Kidney (tissue), 14 donors: ENCODE results near the gene SCGB3A1. TPM values are rescaled to one million over a fixed set of nuclear protein-coding genes. Genes with fewer than 3 reads are reported as not detected.

ENCODE experiments used
- DNase-seq, 5 donors: peaks; one replicate each; pipeline ENCODE4 v3.0.0-alpha.2; 2013 to 2020
- FAIRE-seq: peaks from 2 replicates; lab custom pipeline; 2012; peaks lifted over from hg19 to GRCh38; lab: Jason Lieb, UNC
- H3K27ac ChIP-seq, 2 donors: one replicate each; pipeline ENCODE4 v1.7.0; 2013; ENCODE audit warnings: low read depth in 2 of 2, low read length in 2 of 2, inconsistent platforms in 1 of 2
- H3K27me3 ChIP-seq: one replicate; pipeline ENCODE4 v1.7.1; 2013; ENCODE audit warnings: low read length, inconsistent platforms; ENCODE audit not compliant: control insufficient read depth, insufficient read depth
- H3K36me3 ChIP-seq, 3 donors: one replicate each; pipeline versions ENCODE4 v1.7.0 to v1.7.1; 2013; ENCODE audit warnings: low read length in 3 of 3, control low read depth in 1 of 3, inconsistent platforms in 1 of 3; ENCODE audit not compliant: insufficient read depth in 3 of 3, control insufficient read depth in 2 of 3
- H3K4me1 ChIP-seq, 3 donors: one replicate each; pipeline versions ENCODE4 v1.7.0 to v1.7.1; 2013; ENCODE audit warnings: low read length in 3 of 3, inconsistent platforms in 1 of 3, low read depth in 1 of 3; ENCODE audit not compliant: control insufficient read depth in 2 of 3, insufficient read depth in 2 of 3
- H3K4me3 ChIP-seq, 3 donors: one replicate each; pipeline versions ENCODE4 v1.7.0 to v1.8.1; 2013; ENCODE audit warnings: low read length in 3 of 3, control low read depth in 1 of 3, inconsistent platforms in 1 of 3
- H3K9ac ChIP-seq, 3 donors: one replicate each; pipeline versions ENCODE4 v1.7.0 to v1.7.1; 2013; ENCODE audit warnings: low read length in 3 of 3, control low read depth in 1 of 3, inconsistent platforms in 1 of 3
- H3K9me3 ChIP-seq, 3 donors: one replicate each; pipeline versions ENCODE4 v1.7.0 to v1.7.1; 2013; ENCODE audit warnings: low read length in 3 of 3, control low read depth in 1 of 3, inconsistent platforms in 1 of 3; ENCODE audit not compliant: control insufficient read depth in 2 of 3, insufficient read depth in 1 of 3
- CTCF ChIP-seq: IDR thresholded peaks from 3 replicates; pipeline ENCODE4 v1.5.1; 2012; ENCODE audit warnings: mild to moderate bottlenecking, moderate library complexity, borderline replicate concordance; ENCODE audit not compliant: insufficient read depth; ENCODE audit errors: extremely low read depth
- intact Hi-C: fragments of 100-400 bp; cut with DNase I; formaldehyde crosslinking; loops from one replicate; pipeline ENCODE4 v1.11.1; 2022
- polyA plus RNA-seq: library from polyadenylated mRNA; stranded (reverse); fragments of 350-450 nt; fragmentation: Illumina TruSeq; extraction: RNeasy Lipid Tissue Mini Kit (QIAGEN cat#74804); gene quantifications from one replicate; pipeline ENCODE4 v1.2.3, GENCODE V29; 2014; ENCODE audit warnings: low read depth, low replicate concordance; ENCODE audit not compliant: insufficient read depth
- total RNA-seq: library from RNA; stranded (reverse); fragmentation: NEBNext Ultra II Directional; extraction: Animal tissue kit (Norgen Biotek cat#: 25700); gene quantifications from one replicate; pipeline ENCODE4 v1.2.1, GENCODE V29; 2021
- donor health status: control.
- donor health status: control.
- donor health status: control.
- donor health status: control.
- donor health status: control.
- donor health status: DM: yes; HTN: yes; CAD: no.
- donor health status: Normal renal cell carcinoma (clear cell type).

The SCGB3A1 gene
- total and polyA plus RNA-seq, 2 donors from 2014 or later, result 1.1 to 2.3 TPM

GRCh38 chr5:180596668-180597231 is 5.5 kb upstream of the SCGB3A1 start:
- TF ChIP-seq CTCF, result no peak
- H3K36me3 ChIP-seq, result no peaks in the 10 kb centered on the region
- FAIRE-seq (no peak), DNase-seq (peak in 1 of 5 donors; percentile 48)
- no peak overlapping the region for H3K27ac ChIP-seq
- H3K27me3 ChIP-seq, result no peaks in the 10 kb centered on the region
- H3K9me3 ChIP-seq, result no peaks in the 10 kb centered on the region
- H3K4me3 ChIP-seq, result no peak overlapping the region
- no peaks in the 10 kb centered on the region for H3K4me1 ChIP-seq
- intact Hi-C loops, result no loop called here
- no peak overlapping the region for H3K9ac ChIP-seq

GRCh38 chr5:180596115-180596667 is 4.9 kb upstream of the SCGB3A1 start:
- H3K9ac ChIP-seq, result no peak overlapping the region
- no peak overlapping the region for H3K27ac ChIP-seq
- DNase-seq (peak in 2 of 5 donors; percentile 5 to 70), FAIRE-seq (no peak)
- H3K4me3 ChIP-seq, result no peak overlapping the region
- no peaks in the 10 kb centered on the region for H3K27me3 ChIP-seq
- TF ChIP-seq CTCF, result no peak
- intact Hi-C loops, result no loop called here
- no peaks in the 10 kb centered on the region for H3K4me1 ChIP-seq
- H3K36me3 ChIP-seq, result no peaks in the 10 kb centered on the region
- H3K9me3 ChIP-seq, result no peaks in the 10 kb centered on the region

- Histone ChIP-seq H3K27ac (no peak overlapping the region), H3K36me3 (no peaks in the 10 kb centered on the region), H3K27me3 (no peaks in the 10 kb centered on the region), H3K9ac (no peak overlapping the region), H3K9me3 (no peaks in the 10 kb centered on the region), H3K4me3 (no peak overlapping the region), H3K4me1 (no peaks in the 10 kb centered on the region)
- DNase-seq, result peak in 1 of 5 donors; percentile 73
- no peak for FAIRE-seq
- TF ChIP-seq CTCF, result no peak
- intact Hi-C loops, result no loop called here
Observed at GRCh38 chr5:180595381-180596114, 4.2 kb upstream of the SCGB3A1 start.
